H4 (cell line): ENCODE measurements around the gene MYO1G. TPM values are rescaled to one million over a fixed set of nuclear protein-coding genes. Genes with fewer than 3 reads are reported as not detected.

Source experiments
- DNase-seq: peaks from one replicate; pipeline ENCODE4 v3.0.0-alpha.2; 2015; ENCODE audit warnings: low spot score
- total RNA-seq: library from RNA; depleted of rRNA; stranded (reverse); fragments of >200 nt; shearing (Covaris generic); gene quantifications from 2 replicates; pipeline ENCODE4 v1.2.3, GENCODE V29; 2014

Gene MYO1G
- total RNA-seq, 1 experiment from 2014 or later, result not detected

DNA sequence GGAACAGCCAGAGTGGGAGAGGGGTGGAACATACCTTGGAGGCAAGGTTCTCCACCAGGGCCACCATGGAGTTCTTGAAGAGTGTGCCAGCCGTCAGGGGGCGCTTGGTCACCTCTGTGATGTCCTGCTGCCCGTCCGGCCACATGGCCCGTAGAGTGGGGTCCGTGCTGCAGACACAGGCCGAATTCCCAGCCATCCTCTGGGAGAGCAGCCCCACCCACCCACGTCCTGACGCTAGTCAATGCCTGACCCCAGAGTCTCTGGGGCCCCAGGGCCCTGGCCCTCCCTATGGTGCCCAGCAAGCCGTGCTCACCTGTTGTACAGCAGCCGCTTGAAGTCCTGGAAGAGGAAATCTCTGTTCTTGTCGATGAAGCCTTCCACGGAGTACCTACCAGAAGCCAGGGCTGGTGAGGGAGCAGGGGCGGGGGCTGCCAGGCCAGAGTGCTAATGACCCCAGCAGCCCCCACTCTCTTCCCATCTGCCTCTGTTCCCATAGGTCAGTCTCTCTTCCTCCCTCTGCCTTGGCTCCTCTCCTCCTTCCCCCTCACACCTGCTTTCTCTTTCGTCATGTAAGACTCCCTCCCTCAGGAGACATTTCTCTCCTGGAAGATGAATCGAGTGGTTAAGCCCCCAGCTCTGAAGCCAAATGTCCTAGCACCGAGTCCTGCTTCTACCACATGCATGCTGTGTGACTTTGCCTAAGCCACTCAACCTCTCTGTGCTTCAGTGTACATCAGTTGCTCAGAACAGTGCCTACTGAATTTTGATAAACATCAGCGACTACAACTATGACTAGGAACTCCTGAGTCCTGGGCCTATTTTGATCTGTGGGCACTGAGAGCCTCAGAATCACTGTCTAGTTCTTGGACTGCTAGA is 11.0 kb downstream of the MYO1G start:
- DNase-seq, result no peak

DNA sequence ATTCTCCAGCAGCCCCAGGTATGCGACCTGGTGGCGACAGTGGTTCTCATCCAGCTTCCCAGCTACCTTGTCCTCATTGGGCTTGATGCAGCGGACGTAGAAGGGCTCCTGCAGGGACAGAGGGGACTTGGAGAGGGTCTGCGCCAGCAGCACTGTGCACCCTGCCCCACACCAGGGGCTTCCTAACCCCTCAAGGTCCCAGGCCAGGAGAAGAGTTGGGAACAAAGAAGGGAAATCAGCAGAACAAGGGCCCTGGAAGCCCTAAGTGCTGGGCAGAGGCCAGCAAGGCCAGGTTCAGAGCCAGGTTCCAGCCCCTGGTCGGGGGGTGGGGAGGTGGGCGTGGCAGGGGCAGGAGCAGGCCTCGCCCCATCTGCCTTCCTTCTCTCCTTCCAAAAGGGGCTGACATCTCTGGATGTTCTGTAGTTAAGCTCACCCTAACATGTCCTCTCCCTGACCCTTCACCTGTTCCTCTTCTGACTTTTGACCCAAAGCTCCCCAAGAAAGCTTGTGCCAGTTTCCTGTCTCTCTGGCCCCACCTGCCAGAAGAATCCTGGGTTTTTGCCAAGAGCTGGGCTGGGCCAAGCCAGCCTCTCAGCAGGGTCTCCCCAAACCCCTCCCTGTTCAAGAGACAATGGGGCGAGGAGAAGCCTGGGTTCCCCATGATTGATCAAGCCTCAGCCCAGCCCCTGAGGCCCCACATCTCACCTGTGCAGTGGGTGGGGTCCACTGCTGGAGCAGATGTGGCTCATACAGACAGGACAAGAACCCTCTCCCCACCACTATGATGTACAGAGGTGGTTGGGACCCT is 11.9 kb downstream of the MYO1G start:
- no peak for DNase-seq

- DNase-seq, result no peak
These were observed 12.7 kb downstream of the MYO1G start for GRCh38 chr7:44965937-44966730.

DNA sequence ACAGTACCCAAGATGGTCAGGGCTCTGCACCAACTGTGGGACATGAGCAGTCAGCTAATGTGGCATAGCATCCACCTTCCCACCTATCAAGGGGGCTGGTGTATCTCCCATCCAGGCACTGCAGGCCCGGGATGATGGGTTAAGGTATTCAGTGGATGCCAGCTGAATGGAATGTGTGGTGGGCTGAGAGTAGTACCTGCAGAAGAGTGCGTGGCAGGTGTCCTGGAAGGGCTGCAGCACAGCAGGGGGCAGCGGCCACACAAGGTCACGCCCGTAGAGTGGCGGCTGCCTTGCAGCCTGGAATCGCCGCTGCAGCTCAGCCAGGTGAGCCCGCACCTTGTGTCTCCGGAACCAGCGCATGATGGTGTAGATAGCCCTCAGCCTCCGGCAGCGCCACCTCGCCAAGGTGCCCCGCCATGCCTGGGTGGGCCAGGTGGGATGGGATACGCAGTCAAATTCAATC is 13.3 kb downstream of the MYO1G start:
- no peak for DNase-seq

DNA sequence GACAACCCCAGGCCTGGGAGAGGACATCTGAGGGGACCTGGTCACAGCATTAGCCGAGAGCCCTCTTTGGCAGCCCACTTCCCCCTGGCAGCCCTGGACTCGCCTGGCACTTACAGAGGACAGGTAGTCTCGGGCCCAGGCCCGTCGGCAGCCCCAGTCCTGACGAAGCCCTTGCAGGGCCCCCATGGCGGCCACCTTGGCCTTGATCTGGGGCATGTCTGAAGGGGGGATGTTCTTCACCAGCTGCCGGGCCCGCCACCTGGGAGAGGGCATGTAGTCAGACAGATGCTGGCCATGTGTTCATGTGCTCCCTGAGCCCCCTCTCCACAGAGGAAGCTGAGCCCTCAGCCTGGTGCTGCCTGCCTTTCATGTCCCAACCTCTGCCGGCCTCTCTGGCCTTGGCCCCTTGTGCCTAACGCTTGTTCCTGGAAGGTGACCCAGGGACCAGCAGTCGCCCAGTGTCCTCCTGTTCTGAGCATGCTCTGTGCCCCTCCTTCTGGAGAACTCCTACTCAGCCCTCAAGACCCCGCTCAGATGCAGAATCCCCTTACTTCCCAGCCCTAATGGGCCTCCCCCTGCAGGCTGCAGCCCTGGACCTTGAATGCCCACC is 13.9 kb downstream of the MYO1G start:
- DNase-seq, result no peak

DNA sequence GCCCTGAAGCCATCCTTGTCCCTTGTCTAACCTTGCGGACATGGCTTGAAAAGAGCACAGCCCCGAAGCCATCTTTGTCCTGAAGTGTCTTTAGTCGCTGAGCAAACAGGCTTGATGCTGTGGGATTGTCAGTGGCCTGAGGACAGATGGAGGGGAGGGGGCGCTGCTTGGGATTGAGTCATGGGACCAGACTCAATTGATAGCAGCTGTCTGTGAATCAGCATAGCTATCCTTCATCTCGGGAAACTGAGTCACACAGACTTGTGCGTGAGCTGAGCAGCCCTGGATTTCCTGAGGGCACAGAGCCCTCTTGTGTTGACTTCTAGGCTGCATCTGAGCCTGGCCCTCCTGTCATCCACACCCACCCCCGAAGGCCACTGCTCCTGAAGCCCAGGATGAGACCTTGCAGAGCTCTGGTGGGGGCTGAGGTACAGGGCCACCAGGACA is 14.4 kb downstream of the MYO1G start:
- no peak for DNase-seq

DNA sequence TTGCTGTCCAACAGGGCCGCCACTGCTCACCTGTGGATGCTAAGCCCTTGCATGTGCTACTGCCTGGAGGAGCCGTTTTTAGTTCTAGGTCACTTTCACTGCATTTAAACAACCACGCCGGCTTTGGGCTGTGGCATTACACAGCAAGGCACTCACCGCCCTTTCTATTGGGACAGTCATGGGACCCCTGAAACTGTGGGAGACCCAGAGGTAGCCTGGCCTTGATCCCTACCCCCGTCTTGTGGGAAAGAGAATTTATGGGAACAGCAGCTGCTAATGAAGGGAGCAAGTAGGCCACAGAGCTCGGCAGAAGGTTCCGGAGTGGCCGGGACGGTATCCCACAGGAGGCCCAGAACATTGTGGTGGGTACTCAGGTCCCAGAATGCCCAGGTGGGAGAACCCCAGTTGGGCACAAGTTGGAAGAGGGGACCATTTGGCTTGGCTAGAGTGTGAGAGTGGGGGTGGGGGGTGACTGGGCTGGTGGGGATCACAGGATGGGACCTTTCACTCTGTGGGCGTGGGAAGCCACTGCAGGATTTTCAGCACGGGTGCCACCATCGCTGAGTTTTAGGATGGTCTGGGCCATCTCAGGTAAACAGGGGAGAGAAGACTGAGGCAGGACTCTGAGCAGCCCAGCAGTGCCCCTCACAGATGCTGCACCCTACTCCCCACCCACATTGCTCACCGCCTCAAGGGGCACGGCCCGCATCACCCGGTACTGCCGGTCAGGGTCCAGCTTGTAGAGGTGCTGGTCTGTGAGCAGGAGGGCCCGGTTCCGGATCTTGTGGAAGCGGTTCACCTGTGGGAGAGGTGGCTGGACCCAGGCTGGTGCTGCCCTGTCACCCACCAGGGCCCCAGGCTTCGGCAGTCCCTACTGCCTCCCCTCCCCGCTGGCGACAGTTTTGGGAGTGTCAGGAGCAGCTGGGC is 15.2 kb downstream of the MYO1G start:
- DNase-seq, result no peak

GRCh38 chr7:44962483-44963251 is 16.1 kb downstream of the MYO1G start:
- DNase-seq, result no peak

DNA sequence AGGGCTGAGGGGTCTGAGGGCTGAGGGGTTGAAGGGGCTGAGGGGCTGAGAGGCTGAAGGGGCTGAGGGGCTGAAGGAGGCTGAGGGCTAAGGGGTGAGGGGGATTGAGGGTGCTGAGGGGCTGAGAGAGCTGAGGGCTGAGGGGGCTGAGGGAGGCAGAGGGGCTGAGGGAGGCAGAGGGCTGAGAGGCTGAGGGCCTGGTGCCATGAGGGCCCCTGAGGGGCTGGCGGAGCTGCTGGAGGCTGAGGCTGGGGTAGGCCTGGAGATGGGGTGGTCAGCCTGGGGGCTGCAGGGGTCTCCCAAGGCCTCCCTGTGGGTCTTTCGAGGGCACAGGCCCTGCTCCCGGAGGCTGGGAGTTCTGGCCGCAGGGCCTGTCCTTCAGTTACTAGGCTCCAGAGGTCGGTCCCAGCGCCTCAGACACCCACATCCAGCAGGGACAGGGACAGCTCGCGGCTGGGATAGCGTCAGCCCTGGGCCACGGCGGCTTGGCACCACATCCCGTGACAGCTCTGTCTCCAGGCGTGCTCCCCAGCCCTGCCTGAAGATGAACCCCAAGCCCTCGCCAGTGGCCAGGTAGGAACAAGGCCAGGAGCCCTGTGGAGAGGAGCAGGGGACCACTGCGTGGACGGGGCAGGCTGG is 16.9 kb downstream of the MYO1G start:
- no peak for DNase-seq

- DNase-seq, result no peak
These were observed 18.7 kb downstream of the MYO1G start for GRCh38 chr7:44960011-44960580.

DNA sequence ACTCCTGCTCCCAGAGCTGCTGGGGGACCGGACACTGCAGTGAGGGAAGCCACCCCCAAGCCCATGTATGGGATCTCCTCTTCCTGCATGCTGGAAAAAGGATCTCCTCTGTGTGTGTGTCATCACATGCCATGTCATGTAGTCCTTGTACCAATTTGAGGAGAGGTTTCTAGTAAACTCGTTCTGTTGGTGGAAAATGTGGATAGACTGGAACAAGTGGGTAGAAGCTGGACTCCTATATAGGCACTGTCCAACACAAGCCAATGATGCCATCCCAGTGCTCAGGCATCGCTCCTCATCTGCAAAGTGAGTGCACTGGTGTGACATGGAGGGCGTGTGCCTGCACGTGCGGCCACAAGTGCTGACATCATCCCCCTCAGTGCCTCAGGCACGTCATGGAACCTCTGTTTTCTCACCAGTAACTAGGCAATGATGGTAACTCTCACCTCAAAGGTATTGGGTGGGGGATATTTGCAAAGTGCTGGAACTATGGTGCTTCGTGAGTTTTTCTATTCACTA is 19.3 kb downstream of the MYO1G start:
- peak; percentile 65 for DNase-seq

GRCh38 chr7:44958645-44959344 is 20.0 kb downstream of the MYO1G start:
- no peak for DNase-seq

- DNase-seq, result no peak
These were observed 22.6 kb downstream of the MYO1G start for GRCh38 chr7:44956157-44956766.

DNA sequence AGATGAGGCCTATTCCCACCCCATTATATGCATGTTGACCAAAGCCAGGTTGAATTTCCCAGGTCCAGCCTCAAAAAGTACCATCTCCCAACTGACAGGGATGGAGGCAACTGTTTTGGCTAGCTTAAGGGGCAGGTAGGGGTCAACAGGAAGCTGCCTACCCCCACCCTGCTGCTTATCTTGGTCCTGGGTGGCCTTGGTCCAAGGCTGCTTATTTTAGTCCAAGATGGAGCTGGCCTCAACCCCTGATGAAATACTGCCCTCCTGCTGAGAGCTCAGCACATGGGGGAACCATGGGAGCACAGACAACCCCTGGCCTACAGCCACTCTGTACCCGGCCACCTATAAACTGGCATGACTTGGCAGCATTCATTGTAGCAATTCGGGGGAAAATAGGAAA is 23.1 kb downstream of the MYO1G start:
- peak; percentile 30 for DNase-seq

DNA sequence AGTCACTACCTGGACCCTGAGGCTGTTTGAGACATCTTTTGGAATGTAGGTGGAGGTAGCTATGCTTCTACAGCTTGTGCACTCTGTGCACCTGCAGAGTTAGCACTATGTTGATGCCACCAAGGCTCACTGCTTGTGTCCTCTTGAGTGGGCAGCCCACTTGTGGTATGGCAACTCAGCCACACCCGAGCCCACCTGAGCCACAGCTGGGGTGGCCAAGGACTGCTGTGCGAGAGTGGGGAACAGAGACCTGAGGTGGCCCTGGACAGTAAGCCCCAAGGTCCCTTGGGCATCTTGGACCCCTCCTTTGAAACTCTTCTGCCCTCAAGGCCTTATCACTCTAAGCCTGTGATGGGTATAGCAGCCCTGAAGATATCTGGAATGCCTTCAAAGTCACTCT is 25.7 kb downstream of the MYO1G start:
- DNase-seq, result no peak

GRCh38 chr7:44949303-44949702 is 29.5 kb downstream of the MYO1G start:
- no peak for DNase-seq

- DNase-seq, result no peak
These were observed 33.3 kb downstream of the MYO1G start for GRCh38 chr7:44945479-44945878.
